OCI-LY1 (cell line): ENCODE measurements around the gene AGTPBP1.

ENCODE experiments used
- H2AFZ ChIP-seq: fragments of 200-600 bp; sonication (generic), shearing (Covaris generic); 2 replicates; pipeline ENCODE4 v1.6.0; 2014; ENCODE audit warnings: antibody characterized with exemption, mild to moderate bottlenecking, low read length
- H3F3A ChIP-seq: fragments of 200-600 bp; sonication (generic), shearing (Covaris generic); 2 replicates; pipeline ENCODE4 v1.6.0; 2014; ENCODE audit warnings: mild to moderate bottlenecking, antibody characterized with exemption, low read length, moderate library complexity; ENCODE audit not compliant: insufficient read depth
- H3K27ac ChIP-seq: fragments of 200-600 bp; sonication (generic); 2 replicates; pipeline ENCODE4 v1.5.1; 2014; ENCODE audit warnings: low read length, mixed run types, mild to moderate bottlenecking, low read depth; ENCODE audit not compliant: poor library complexity, severe bottlenecking
- H3K27me3 ChIP-seq: fragments of 200-600 bp; sonication (generic); 2 replicates; pipeline ENCODE4 v1.6.0; 2014; ENCODE audit warnings: antibody characterized with exemption, mild to moderate bottlenecking, low read length, moderate library complexity; ENCODE audit not compliant: insufficient read depth
- H3K36me3 ChIP-seq: fragments of 200-600 bp; sonication (generic); 2 replicates; pipeline ENCODE4 v1.6.1; 2014; ENCODE audit warnings: mild to moderate bottlenecking, antibody characterized with exemption, low read length, moderate library complexity, mixed read lengths; ENCODE audit not compliant: insufficient read depth
- H3K4me1 ChIP-seq: fragments of 200-600 bp; sonication (generic); 2 replicates; pipeline ENCODE4 v1.5.1; 2014; ENCODE audit warnings: mild to moderate bottlenecking, low read length, moderate library complexity; ENCODE audit not compliant: insufficient read depth, severe bottlenecking
- H3K4me2 ChIP-seq: fragments of 200-600 bp; sonication (generic), shearing (Covaris generic); 2 replicates; pipeline ENCODE4 v1.6.1; 2014; ENCODE audit warnings: low read length
- H3K4me3 ChIP-seq: fragments of 200-600 bp; sonication (generic); 2 replicates; pipeline ENCODE4 v1.5.1; 2014; ENCODE audit warnings: low read length, low read depth, mild to moderate bottlenecking, mixed read lengths; ENCODE audit not compliant: poor library complexity, severe bottlenecking
- H3K79me2 ChIP-seq: fragments of 200-600 bp; shearing (Covaris generic); 2 replicates; pipeline ENCODE4 v1.6.1; 2016; ENCODE audit warnings: mixed run types, low read length, mixed read lengths; ENCODE audit not compliant: insufficient read depth
- H3K9ac ChIP-seq: fragments of 200-600 bp; sonication (generic), shearing (Covaris generic); 2 replicates; pipeline ENCODE4 v1.6.1; 2014; ENCODE audit warnings: mild to moderate bottlenecking, low read length, mixed read lengths
- H3K9me2 ChIP-seq: fragments of 200-600 bp; sonication (generic), shearing (Covaris generic); 2 replicates; pipeline ENCODE4 v1.6.1; 2014; ENCODE audit warnings: low read depth, mild to moderate bottlenecking, low read length, mixed read lengths
- H3K9me3 ChIP-seq: fragments of 200-600 bp; shearing (Covaris generic); 2 replicates; pipeline ENCODE4 v1.6.1; 2014; ENCODE audit warnings: low read length, mixed read lengths
- H4K20me1 ChIP-seq: fragments of 200-600 bp; sonication (generic), shearing (Covaris generic); 2 replicates; pipeline ENCODE4 v1.6.0; 2016; ENCODE audit warnings: mild to moderate bottlenecking, low read length; ENCODE audit not compliant: insufficient read depth
- CTCF ChIP-seq: fragments of 200-600 bp; sonication (generic), shearing (Covaris generic); IDR thresholded peaks from 2 replicates; pipeline ENCODE4 v1.5.1; 2017; ENCODE audit warnings: mild to moderate bottlenecking, antibody characterized with exemption, low read length, moderate library complexity, mixed read lengths
- EZH2 ChIP-seq: fragments of 200-600 bp; sonication (generic), shearing (Covaris generic); IDR thresholded peaks from 2 replicates; pipeline ENCODE4 v1.8.0; 2017; ENCODE audit warnings: borderline replicate concordance, mixed run types, mild to moderate bottlenecking, antibody characterized with exemption, low read length, moderate library complexity, mixed read lengths

The AGTPBP1 gene

GRCh38 chr9:85599540-85600105 is 142.1 kb downstream of the AGTPBP1 start:
- H3K4me1 ChIP-seq, result no peaks in the 10 kb centered on the region
- no peaks in the 10 kb centered on the region for H4K20me1 ChIP-seq
- peaks cover 5% of the 10 kb centered on the region; the same call in 1 of the 2 replicates for H3K36me3 ChIP-seq
- H3K4me2 ChIP-seq, result no peak overlapping the region
- H3F3A ChIP-seq, result no peaks in the 10 kb centered on the region
- H2AFZ ChIP-seq, result no peak overlapping the region
- no peaks in the 10 kb centered on the region for H3K27me3 ChIP-seq
- H3K9me2 ChIP-seq, result no peaks in the 10 kb centered on the region
- no peak overlapping the region for H3K9ac ChIP-seq
- no peak overlapping the region for H3K4me3 ChIP-seq
- H3K79me2 ChIP-seq, result no peaks in the 10 kb centered on the region
- TF ChIP-seq CTCF (no peak), EZH2 (no peak)
- H3K9me3 ChIP-seq, result no peaks in the 10 kb centered on the region
- no peak overlapping the region for H3K27ac ChIP-seq

- H3F3A ChIP-seq, result no peaks in the 10 kb centered on the region
- H3K79me2 ChIP-seq, result no peaks in the 10 kb centered on the region
- H3K9me3 ChIP-seq, result no peaks in the 10 kb centered on the region
- H4K20me1 ChIP-seq, result no peaks in the 10 kb centered on the region
- H3K27ac ChIP-seq, result no peak overlapping the region
- H3K4me3 ChIP-seq, result no peak overlapping the region
- no peak overlapping the region for H3K9ac ChIP-seq
- H2AFZ ChIP-seq, result no peak overlapping the region
- H3K9me2 ChIP-seq, result no peaks in the 10 kb centered on the region
- no peaks in the 10 kb centered on the region for H3K4me1 ChIP-seq
- peaks cover 11% of the 10 kb centered on the region; the same call in 1 of the 2 replicates for H3K36me3 ChIP-seq
- H3K27me3 ChIP-seq, result no peaks in the 10 kb centered on the region
- H3K4me2 ChIP-seq, result no peak overlapping the region
- TF ChIP-seq CTCF, result no peak
- no peak for TF ChIP-seq EZH2
Measured at GRCh38 chr9:85594316-85594715, 147.4 kb downstream of the AGTPBP1 start.

- no peaks in the 10 kb centered on the region for H4K20me1 ChIP-seq
- H3K9me3 ChIP-seq, result no peaks in the 10 kb centered on the region
- no peaks in the 10 kb centered on the region for H3F3A ChIP-seq
- no peaks in the 10 kb centered on the region for H3K4me1 ChIP-seq
- no peak overlapping the region for H3K4me2 ChIP-seq
- H3K4me3 ChIP-seq, result no peak overlapping the region
- no peaks in the 10 kb centered on the region for H3K27me3 ChIP-seq
- H3K9ac ChIP-seq, result no peak overlapping the region
- peaks cover 7% of the 10 kb centered on the region; the same call in 1 of the 2 replicates for H3K36me3 ChIP-seq
- H3K27ac ChIP-seq, result no peak overlapping the region
- no peak for TF ChIP-seq CTCF
- no peak for TF ChIP-seq EZH2
- H2AFZ ChIP-seq, result no peak overlapping the region
- no peaks in the 10 kb centered on the region for H3K9me2 ChIP-seq
- H3K79me2 ChIP-seq, result no peaks in the 10 kb centered on the region
Measured at GRCh38 chr9:85586684-85587083, 155.1 kb downstream of the AGTPBP1 start.
